ENCODE measurements around the gene GPC6.

The GPC6 gene

DNA sequence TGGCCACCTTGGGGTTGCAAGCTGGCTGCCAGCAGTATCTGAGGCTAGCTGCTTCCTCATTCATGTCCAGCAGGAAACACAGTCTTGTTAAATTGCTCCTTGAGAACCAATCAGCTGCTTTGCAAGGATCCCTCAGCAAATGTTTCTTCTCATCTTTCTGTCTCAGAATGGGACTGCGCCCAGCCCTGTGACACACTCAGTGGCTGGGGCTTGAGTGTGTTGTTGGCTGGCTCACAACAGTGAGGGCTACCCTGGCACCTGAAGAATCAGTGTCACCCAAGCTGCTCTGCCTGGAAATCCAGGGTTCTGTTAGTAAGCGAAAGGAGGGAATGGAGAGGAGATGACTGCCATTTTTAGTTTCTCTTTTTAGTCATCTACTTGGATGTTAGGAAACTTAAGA, 935.7 kb downstream of the GPC6 start:
- no peak for DNase-seq (ENCODE audit: low spot score in 2 of 2)
- in situ Hi-C loops (cut with MboI; ENCODE audit: low sequenced_read_pairs) = no loop called here
- no peaks in the 10 kb centered on the region for H3K36me3 ChIP-seq (replicated peaks)

GRCh38 chr13:94163535-94163934, 936.9 kb downstream of the GPC6 start:
- DNase-seq (ENCODE audit: low spot score in 2 of 2) = no peak
- in situ Hi-C loops (cut with MboI; ENCODE audit: low sequenced_read_pairs) = no loop called here

More for the DNA sequence above, 935.7 kb downstream of the GPC6 start:
- Histone ChIP-seq H3K4me1 (no peaks in the 10 kb centered on the region), H3K4me3 (no peak overlapping the region), H3K9me3 (no peaks in the 10 kb centered on the region), H3K27me3 (ENCODE audit: low read depth) (no peaks in the 10 kb centered on the region)

GRCh38 chr13:94168783-94169453, 942.3 kb downstream of the GPC6 start:
- in situ Hi-C loops (cut with MboI; ENCODE audit: low sequenced_read_pairs) = no loop called here
- H3K27me3 ChIP-seq (ENCODE audit: low read depth) = no peaks in the 10 kb centered on the region
- H3K36me3 ChIP-seq (replicated peaks) = no peaks in the 10 kb centered on the region
- no peaks in the 10 kb centered on the region for H3K9me3 ChIP-seq
- H3K4me3 ChIP-seq = no peak overlapping the region
- no peak for DNase-seq (ENCODE audit: low spot score in 2 of 2)
- peaks cover 6% of the 10 kb centered on the region for H3K4me1 ChIP-seq

More at GRCh38 chr13:94163535-94163934, 936.9 kb downstream of the GPC6 start:
- H3K4me1 ChIP-seq = no peaks in the 10 kb centered on the region
- H3K9me3 ChIP-seq = no peaks in the 10 kb centered on the region
- no peaks in the 10 kb centered on the region for H3K27me3 ChIP-seq (ENCODE audit: low read depth)
- no peak overlapping the region for H3K4me3 ChIP-seq
- H3K36me3 ChIP-seq (replicated peaks) = no peaks in the 10 kb centered on the region

DNA sequence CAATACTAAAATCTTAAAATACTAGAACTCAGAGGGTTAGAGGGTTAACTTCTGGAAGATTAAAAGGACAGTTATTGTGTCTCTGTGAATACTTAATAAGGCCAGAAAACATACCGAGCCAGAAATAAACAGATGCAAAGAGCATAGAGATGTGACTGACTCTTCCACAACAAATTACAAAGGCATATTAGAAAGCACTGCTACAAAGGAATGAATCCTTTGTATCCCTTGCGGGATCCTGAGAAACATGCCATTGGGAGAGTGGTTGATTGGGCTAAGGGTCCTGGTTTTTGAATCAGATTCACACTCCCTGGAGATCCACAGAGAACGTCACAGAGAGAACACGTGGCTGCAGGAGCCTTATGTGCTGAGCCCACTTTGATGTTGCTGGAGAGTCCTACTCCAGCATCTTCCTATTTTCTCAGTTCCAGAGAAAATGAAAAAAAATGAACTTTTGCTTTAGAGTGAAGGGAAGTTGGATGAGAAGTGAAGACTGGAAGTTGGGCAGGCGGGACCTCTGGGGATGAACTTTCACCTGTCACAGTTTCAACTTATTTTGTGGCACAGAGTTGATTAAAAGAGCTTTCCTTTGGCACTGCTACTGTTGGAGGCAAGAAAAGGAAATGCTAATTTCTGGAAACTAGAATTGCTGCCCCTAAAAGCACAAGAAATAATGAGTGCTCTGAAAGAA, 943.0 kb downstream of the GPC6 start:
- in situ Hi-C loops (cut with MboI; ENCODE audit: low sequenced_read_pairs) = no loop called here
- Histone ChIP-seq H3K4me1 (peaks cover 6% of the 10 kb centered on the region), H3K4me3 (no peak overlapping the region), H3K9me3 (no peaks in the 10 kb centered on the region), H3K27me3 (ENCODE audit: low read depth) (no peaks in the 10 kb centered on the region), H3K36me3 (replicated peaks) (no peaks in the 10 kb centered on the region)
- DNase-seq (ENCODE audit: low spot score in 2 of 2) = no peak

DNA sequence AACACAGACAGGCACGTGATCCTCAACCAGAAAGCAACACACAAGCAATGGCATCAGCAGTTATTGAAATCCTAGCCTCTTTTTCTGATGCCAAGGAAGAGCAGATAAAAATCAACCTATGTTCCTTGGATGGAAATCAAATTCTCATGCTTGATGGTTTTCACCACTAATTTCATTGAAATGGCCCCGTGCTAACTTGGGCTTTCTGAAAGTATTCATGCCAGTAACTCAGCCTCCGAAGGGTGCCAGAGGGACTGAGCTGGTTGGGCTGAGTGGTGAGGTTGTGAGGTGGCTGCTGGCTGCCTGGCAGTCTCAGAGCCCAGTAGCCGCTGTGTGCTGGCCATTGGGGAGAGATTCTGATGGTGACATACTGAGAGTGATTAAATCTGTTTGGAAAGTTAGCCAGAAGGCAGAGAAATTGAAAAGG, 943.6 kb downstream of the GPC6 start:
- Histone ChIP-seq H3K4me1 (peaks cover 6% of the 10 kb centered on the region), H3K9me3 (no peaks in the 10 kb centered on the region), H3K27me3 (ENCODE audit: low read depth) (no peaks in the 10 kb centered on the region), H3K4me3 (no peak overlapping the region), H3K36me3 (replicated peaks) (no peaks in the 10 kb centered on the region)
- DNase-seq (ENCODE audit: low spot score in 2 of 2) = no peak
- in situ Hi-C loops (cut with MboI; ENCODE audit: low sequenced_read_pairs) = no loop called here

- Histone ChIP-seq H3K36me3 (replicated peaks) (no peaks in the 10 kb centered on the region), H3K4me3 (no peak overlapping the region), H3K27me3 (ENCODE audit: low read depth) (no peaks in the 10 kb centered on the region), H3K9me3 (no peaks in the 10 kb centered on the region), H3K4me1 (peaks cover 6% of the 10 kb centered on the region)
- DNase-seq (ENCODE audit: low spot score in 2 of 2) = no peak
- in situ Hi-C loops (cut with MboI; ENCODE audit: low sequenced_read_pairs) = no loop called here
Measured at GRCh38 chr13:94172416-94172815, 945.8 kb downstream of the GPC6 start.

GRCh38 chr13:94173312-94173854, 946.8 kb downstream of the GPC6 start:
- in situ Hi-C loops (cut with MboI; ENCODE audit: low sequenced_read_pairs) = no loop called here
- Histone ChIP-seq H3K9me3 (no peaks in the 10 kb centered on the region), H3K4me1 (peaks cover 9% of the 10 kb centered on the region), H3K4me3 (no peak overlapping the region), H3K27me3 (ENCODE audit: low read depth) (no peaks in the 10 kb centered on the region), H3K36me3 (replicated peaks) (no peaks in the 10 kb centered on the region)
- no peak for DNase-seq (ENCODE audit: low spot score in 2 of 2)

- H3K4me1 ChIP-seq = peaks cover 9% of the 10 kb centered on the region
- no peaks in the 10 kb centered on the region for H3K9me3 ChIP-seq
Measured at GRCh38 chr13:94174009-94174408, 947.4 kb downstream of the GPC6 start.

GRCh38 chr13:94175076-94175475, 948.5 kb downstream of the GPC6 start:
- Histone ChIP-seq H3K36me3 (replicated peaks) (no peaks in the 10 kb centered on the region), H3K4me1 (peaks cover 9% of the 10 kb centered on the region), H3K4me3 (no peak overlapping the region), H3K9me3 (no peaks in the 10 kb centered on the region), H3K27me3 (ENCODE audit: low read depth) (no peaks in the 10 kb centered on the region)
- no peak for DNase-seq (ENCODE audit: low spot score in 2 of 2)
- in situ Hi-C loops (cut with MboI; ENCODE audit: low sequenced_read_pairs) = no loop called here

More at GRCh38 chr13:94174009-94174408, 947.4 kb downstream of the GPC6 start:
- DNase-seq (ENCODE audit: low spot score in 2 of 2) = no peak
- Histone ChIP-seq H3K27me3 (ENCODE audit: low read depth) (no peaks in the 10 kb centered on the region), H3K4me3 (no peak overlapping the region), H3K36me3 (replicated peaks) (no peaks in the 10 kb centered on the region)
- in situ Hi-C loops (cut with MboI; ENCODE audit: low sequenced_read_pairs) = no loop called here

GRCh38 chr13:94176561-94176960, 950.0 kb downstream of the GPC6 start:
- no peaks in the 10 kb centered on the region for H3K27me3 ChIP-seq (ENCODE audit: low read depth)
- H3K4me1 ChIP-seq = peaks cover 3% of the 10 kb centered on the region
- in situ Hi-C loops (cut with MboI; ENCODE audit: low sequenced_read_pairs) = no loop called here
- H3K36me3 ChIP-seq (replicated peaks) = no peaks in the 10 kb centered on the region
- H3K9me3 ChIP-seq = no peaks in the 10 kb centered on the region
- no peak overlapping the region for H3K4me3 ChIP-seq
- DNase-seq (ENCODE audit: low spot score in 2 of 2) = no peak

DNA sequence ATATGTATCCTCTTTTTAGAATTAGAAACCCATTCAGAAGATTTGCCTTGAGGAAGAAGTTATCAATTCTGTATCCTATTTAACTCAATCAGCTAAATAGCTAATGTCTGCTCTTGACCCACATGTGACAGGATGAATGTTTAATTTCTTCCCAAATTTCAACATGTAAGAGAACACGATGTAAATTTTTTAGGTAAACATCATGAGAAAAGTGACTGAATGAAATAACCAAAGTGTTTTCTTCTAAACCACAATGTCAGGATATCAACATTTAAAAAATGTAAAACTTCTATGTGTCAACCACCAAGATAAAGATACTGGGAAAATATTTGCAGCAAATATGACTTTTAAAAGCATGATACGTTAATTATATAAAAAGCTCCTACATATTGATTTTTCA, 950.4 kb downstream of the GPC6 start:
- Histone ChIP-seq H3K4me3 (no peak overlapping the region), H3K4me1 (0 out of 2 replicates have a peak, but pooled peaks cover 3% of the 10 kb centered on the region), H3K27me3 (ENCODE audit: low read depth) (no peaks in the 10 kb centered on the region), H3K36me3 (replicated peaks) (no peaks in the 10 kb centered on the region), H3K9me3 (no peaks in the 10 kb centered on the region)
- in situ Hi-C loops (cut with MboI; ENCODE audit: low sequenced_read_pairs) = no loop called here
- no peak for DNase-seq (ENCODE audit: low spot score in 2 of 2)

GRCh38 chr13:94178625-94179244, 952.1 kb downstream of the GPC6 start:
- in situ Hi-C loops (cut with MboI; ENCODE audit: low sequenced_read_pairs) = no loop called here
- no peaks in the 10 kb centered on the region for H3K36me3 ChIP-seq (replicated peaks)
- no peak for DNase-seq (ENCODE audit: low spot score in 2 of 2)

DNA sequence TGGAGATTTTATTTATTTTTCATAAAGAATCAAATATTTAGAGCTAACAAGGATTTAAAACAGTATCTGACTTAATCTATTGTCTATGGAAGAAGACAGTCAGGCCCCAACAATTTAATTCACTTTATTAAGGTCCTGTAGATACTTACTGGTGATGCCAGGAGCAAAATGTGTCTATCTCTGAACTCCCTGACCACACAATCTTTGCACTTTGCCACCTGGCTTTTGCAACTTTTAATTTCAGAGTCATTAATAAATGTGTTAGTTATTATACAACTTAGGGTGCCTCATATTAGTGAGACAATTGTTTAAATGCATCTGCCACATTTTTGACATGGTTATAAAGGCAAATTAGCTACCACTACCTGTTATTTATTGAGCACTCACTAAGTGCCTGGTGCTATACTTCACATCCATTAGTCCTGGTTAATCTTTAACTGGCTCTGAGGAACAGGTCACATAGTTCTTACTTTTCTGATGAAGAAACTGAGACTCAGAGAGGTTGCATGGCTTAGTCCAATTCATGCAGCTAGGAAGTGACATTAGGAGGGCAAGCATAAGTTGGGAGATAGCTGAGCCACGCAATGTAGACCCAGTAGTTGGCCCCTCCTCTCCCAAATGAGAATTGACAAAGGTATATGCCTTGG, 955.0 kb downstream of the GPC6 start:
- DNase-seq (ENCODE audit: low spot score in 2 of 2) = no peak
- H3K36me3 ChIP-seq (replicated peaks) = no peaks in the 10 kb centered on the region
- H3K9me3 ChIP-seq = no peaks in the 10 kb centered on the region
- in situ Hi-C loops (cut with MboI; ENCODE audit: low sequenced_read_pairs) = no loop called here
- H3K27me3 ChIP-seq (ENCODE audit: low read depth) = no peaks in the 10 kb centered on the region
- H3K4me1 ChIP-seq = 0 out of 2 replicates have a peak, but pooled peaks cover 3% of the 10 kb centered on the region
- H3K4me3 ChIP-seq = no peak overlapping the region

More at GRCh38 chr13:94178625-94179244, 952.1 kb downstream of the GPC6 start:
- no peaks in the 10 kb centered on the region for H3K9me3 ChIP-seq
- H3K4me3 ChIP-seq = no peak overlapping the region
- H3K4me1 ChIP-seq = 0 out of 2 replicates have a peak, but pooled peaks cover 3% of the 10 kb centered on the region
- H3K27me3 ChIP-seq (ENCODE audit: low read depth) = no peaks in the 10 kb centered on the region

Data from HAP-1 (cell line).